Measurements from ENCODE around the gene DENR.
"Not testable (repeated sequence)": the region's sequence is repeated elsewhere in the genome, so short reads cannot be mapped to it uniquely, and the experiment has no call there.

DENR gene

GRCh38 chr12:122716658-122717057, 36.0 kb upstream of the DENR start, which contains the start of gene HCAR3:
HCAR3 (minus strand) TSS chr12:122716811; CDS start chr12:122716737, 74 bp downstream.
- not testable (repeated sequence) for H3K4me2 ChIP-seq (ENCODE audit: low read length); H2BK5ac ChIP-seq (ENCODE audit: low read depth, low read length, poor library complexity); H3K4me1 ChIP-seq (ENCODE audit: control insufficient read depth in 1 of 2, insufficient read depth in 2 of 2, low read length in 2 of 2); H4K91ac ChIP-seq (ENCODE audit: low read depth, low read length); H3K4me3 ChIP-seq (ENCODE audit: low read depth, low read length); H2BK12ac ChIP-seq (ENCODE audit: low read length); H3K27ac ChIP-seq (ENCODE audit: low read depth, low read length); H3K23ac ChIP-seq (ENCODE audit: low read length); H4K12ac ChIP-seq (ENCODE audit: low read depth, low read length); H3K27me3 ChIP-seq (ENCODE audit: insufficient read depth, low read length); H4K8ac ChIP-seq (ENCODE audit: low read depth, low read length); H3K4ac ChIP-seq (ENCODE audit: low read depth, low read length); H3K36me3 ChIP-seq (ENCODE audit: control insufficient read depth in 1 of 2, insufficient read depth in 2 of 2, low read length in 2 of 2); H3K9ac ChIP-seq (ENCODE audit: low read length); H3K14ac ChIP-seq (ENCODE audit: low read length); H2AFZ ChIP-seq (ENCODE audit: insufficient read depth, low read length, poor library complexity); H2AK5ac ChIP-seq (ENCODE audit: low read length); H3K9me3 ChIP-seq (ENCODE audit: insufficient read depth, low read depth, low read length); H2BK120ac ChIP-seq (ENCODE audit: insufficient read depth, low read length, poor library complexity); H3K79me2 ChIP-seq (ENCODE audit: control insufficient read depth, insufficient read depth, low read length, poor library complexity); H3K18ac ChIP-seq (ENCODE audit: low read length); H3K79me1 ChIP-seq (ENCODE audit: low read length)
- WGBS (ENCODE audit: extremely low coverage, insufficient coverage, insufficient read length) = no CpG with 5 or more reads among the region's 10 CpGs
- peak; percentile 58 to 59 for DNase-seq

GRCh38 chr12:122721057-122721545, 31.5 kb upstream of the DENR start:
- Histone ChIP-seq H3K4ac (ENCODE audit: low read depth, low read length) (no peak overlapping the region), H3K4me2 (ENCODE audit: low read length) (no peak overlapping the region), H2AK5ac (ENCODE audit: low read length) (no peak overlapping the region), H3K79me1 (ENCODE audit: low read length) (peaks cover 11% of the 10 kb centered on the region), H3K18ac (ENCODE audit: low read length) (no peak overlapping the region), H3K4me3 (ENCODE audit: low read depth, low read length) (no peak overlapping the region), H4K91ac (ENCODE audit: low read depth, low read length) (peak overlapping the region; percentile 41), H3K27ac (ENCODE audit: low read depth, low read length) (no peak overlapping the region), H2BK120ac (ENCODE audit: insufficient read depth, low read length, poor library complexity) (no peak overlapping the region), H3K23ac (ENCODE audit: low read length) (no peak overlapping the region), H3K79me2 (ENCODE audit: control insufficient read depth, insufficient read depth, low read length, poor library complexity) (no peaks in the 10 kb centered on the region), H3K4me1 (ENCODE audit: control insufficient read depth in 1 of 2, insufficient read depth in 2 of 2, low read length in 2 of 2) (peaks cover 0 to 6% of the 10 kb centered on the region in 2 experiments), H3K9ac (ENCODE audit: low read length) (no peak overlapping the region), H2BK5ac (ENCODE audit: low read depth, low read length, poor library complexity) (peak overlapping the region; percentile 68), H2AFZ (ENCODE audit: insufficient read depth, low read length, poor library complexity) (no peak overlapping the region), H3K9me3 (ENCODE audit: insufficient read depth, low read depth, low read length) (no peaks in the 10 kb centered on the region), H3K36me3 (ENCODE audit: control insufficient read depth in 1 of 2, insufficient read depth in 2 of 2, low read length in 2 of 2) (no peaks in the 10 kb centered on the region), H4K12ac (ENCODE audit: low read depth, low read length) (no peak overlapping the region), H3K14ac (ENCODE audit: low read length) (peak overlapping the region; percentile 45), H4K8ac (ENCODE audit: low read depth, low read length) (no peak overlapping the region), H3K27me3 (ENCODE audit: insufficient read depth, low read length) (no peaks in the 10 kb centered on the region), H2BK12ac (ENCODE audit: low read length) (peak overlapping the region; percentile 71)
- DNase-seq = peak in 1 of 2 donors; percentile 29
- WGBS (ENCODE audit: extremely low coverage, insufficient coverage, insufficient read length) = no CpG with 5 or more reads among the region's 11 CpGs

- Histone ChIP-seq H3K9me3 (ENCODE audit: insufficient read depth, low read depth, low read length) (no peaks in the 10 kb centered on the region), H3K9ac (ENCODE audit: low read length) (no peak overlapping the region), H3K4me2 (ENCODE audit: low read length) (no peak overlapping the region), H3K23ac (ENCODE audit: low read length) (no peak overlapping the region), H3K4ac (ENCODE audit: low read depth, low read length) (no peak overlapping the region), H3K4me3 (ENCODE audit: low read depth, low read length) (no peak overlapping the region), H3K27ac (ENCODE audit: low read depth, low read length) (no peak overlapping the region), H3K14ac (ENCODE audit: low read length) (no peak overlapping the region), H4K12ac (ENCODE audit: low read depth, low read length) (no peak overlapping the region), H3K79me1 (ENCODE audit: low read length) (peaks cover 14% of the 10 kb centered on the region), H3K79me2 (ENCODE audit: control insufficient read depth, insufficient read depth, low read length, poor library complexity) (no peaks in the 10 kb centered on the region), H3K18ac (ENCODE audit: low read length) (no peak overlapping the region), H2BK12ac (ENCODE audit: low read length) (peak overlapping the region; percentile 69), H3K4me1 (ENCODE audit: control insufficient read depth in 1 of 2, insufficient read depth in 2 of 2, low read length in 2 of 2) (peaks cover 3 to 6% of the 10 kb centered on the region in 2 experiments), H4K8ac (ENCODE audit: low read depth, low read length) (no peak overlapping the region), H2AFZ (ENCODE audit: insufficient read depth, low read length, poor library complexity) (no peak overlapping the region), H2BK120ac (ENCODE audit: insufficient read depth, low read length, poor library complexity) (peak overlapping the region; percentile 35), H4K91ac (ENCODE audit: low read depth, low read length) (peak overlapping the region; percentile 28), H2AK5ac (ENCODE audit: low read length) (peak overlapping the region; percentile 72), H2BK5ac (ENCODE audit: low read depth, low read length, poor library complexity) (no peak overlapping the region), H3K36me3 (ENCODE audit: control insufficient read depth in 1 of 2, insufficient read depth in 2 of 2, low read length in 2 of 2) (no peaks in the 10 kb centered on the region), H3K27me3 (ENCODE audit: insufficient read depth, low read length) (no peaks in the 10 kb centered on the region)
- WGBS (ENCODE audit: extremely low coverage, insufficient coverage, insufficient read length) = no CpG with 5 or more reads among the region's 1 CpG
- no peak for DNase-seq
These were observed 30.2 kb upstream of the DENR start for GRCh38 chr12:122722387-122722786.

- Histone ChIP-seq H3K27ac (ENCODE audit: low read depth, low read length) (no peak overlapping the region), H3K4me1 (ENCODE audit: control insufficient read depth in 1 of 2, insufficient read depth in 2 of 2, low read length in 2 of 2) (peaks cover 5 to 6% of the 10 kb centered on the region in 2 experiments), H3K4me2 (ENCODE audit: low read length) (no peak overlapping the region), H4K12ac (ENCODE audit: low read depth, low read length) (no peak overlapping the region), H3K14ac (ENCODE audit: low read length) (peak overlapping the region; percentile 24), H2BK120ac (ENCODE audit: insufficient read depth, low read length, poor library complexity) (peak overlapping the region; percentile 32), H3K36me3 (ENCODE audit: control insufficient read depth in 1 of 2, insufficient read depth in 2 of 2, low read length in 2 of 2) (no peaks in the 10 kb centered on the region), H3K23ac (ENCODE audit: low read length) (no peak overlapping the region), H3K79me1 (ENCODE audit: low read length) (peaks cover 15% of the 10 kb centered on the region), H2AK5ac (ENCODE audit: low read length) (peak overlapping the region; percentile 31), H2BK5ac (ENCODE audit: low read depth, low read length, poor library complexity) (no peak overlapping the region), H3K9me3 (ENCODE audit: insufficient read depth, low read depth, low read length) (peaks cover under 1% of the 10 kb centered on the region), H3K9ac (ENCODE audit: low read length) (no peak overlapping the region), H3K4me3 (ENCODE audit: low read depth, low read length) (no peak overlapping the region), H3K79me2 (ENCODE audit: control insufficient read depth, insufficient read depth, low read length, poor library complexity) (no peaks in the 10 kb centered on the region), H3K18ac (ENCODE audit: low read length) (no peak overlapping the region), H4K91ac (ENCODE audit: low read depth, low read length) (peak overlapping the region; percentile 38), H2BK12ac (ENCODE audit: low read length) (peak overlapping the region; percentile 56), H3K4ac (ENCODE audit: low read depth, low read length) (no peak overlapping the region), H3K27me3 (ENCODE audit: insufficient read depth, low read length) (no peaks in the 10 kb centered on the region), H2AFZ (ENCODE audit: insufficient read depth, low read length, poor library complexity) (no peak overlapping the region), H4K8ac (ENCODE audit: low read depth, low read length) (no peak overlapping the region)
- no CpG with 5 or more reads among the region's 12 CpGs for WGBS (ENCODE audit: extremely low coverage, insufficient coverage, insufficient read length)
- DNase-seq = no peak
These were observed 27.9 kb upstream of the DENR start for GRCh38 chr12:122724641-122725243.

All from trophoblast cell (in vitro differentiated cells and primary cell).